22Rv1 (cell line): ENCODE results near the gene ZNF385B.

ENCODE experiments used
- ZFX ChIP-seq: fragments of 450-650 bp; IDR thresholded peaks from 2 replicates; pipeline ENCODE4 v1.6.1; 2017; ENCODE audit warnings: antibody characterized with exemption, borderline replicate concordance
- TF ChIP-seq, protein P1 (sequence below): fragments of 450-650 bp; IDR thresholded peaks from 2 replicates; pipeline ENCODE4 v1.5.1; 2017; ENCODE audit warnings: mild to moderate bottlenecking

DNA sequence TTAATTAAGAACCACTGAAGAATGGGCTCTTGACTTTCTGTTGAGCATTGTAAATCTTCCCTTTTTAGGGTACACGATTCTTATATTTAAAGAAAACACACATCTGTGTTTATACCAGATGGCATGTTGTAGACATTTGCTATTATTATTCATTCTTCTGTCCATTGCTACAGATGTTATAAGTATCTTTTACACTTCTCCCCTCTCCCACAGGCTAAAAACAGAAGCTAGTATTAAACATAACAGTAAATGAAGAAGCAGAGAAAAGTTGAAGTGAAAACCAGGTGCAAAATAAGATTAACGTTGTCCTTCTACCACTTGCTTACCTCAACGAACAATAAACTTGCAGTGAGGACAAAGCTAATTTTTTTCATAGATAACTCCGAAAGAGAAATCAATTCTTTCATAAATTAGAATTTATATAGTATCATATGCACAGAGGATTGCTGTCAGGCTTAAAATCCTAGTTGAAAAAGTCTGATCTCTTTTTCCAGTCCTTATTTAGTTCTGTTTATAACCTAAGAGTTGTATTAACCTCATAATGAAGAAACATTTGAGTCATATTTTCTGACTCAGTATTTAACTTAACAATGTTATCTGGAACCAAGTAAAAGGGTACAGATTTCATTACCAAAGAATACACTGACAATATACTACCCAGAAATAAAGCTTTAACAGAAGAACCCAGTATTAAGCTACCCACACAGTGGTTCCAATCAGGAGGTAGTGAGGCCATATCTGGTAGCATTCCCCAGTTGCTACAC is 16.4 kb upstream of the ZNF385B start:
- TF ChIP-seq, protein P1, sequence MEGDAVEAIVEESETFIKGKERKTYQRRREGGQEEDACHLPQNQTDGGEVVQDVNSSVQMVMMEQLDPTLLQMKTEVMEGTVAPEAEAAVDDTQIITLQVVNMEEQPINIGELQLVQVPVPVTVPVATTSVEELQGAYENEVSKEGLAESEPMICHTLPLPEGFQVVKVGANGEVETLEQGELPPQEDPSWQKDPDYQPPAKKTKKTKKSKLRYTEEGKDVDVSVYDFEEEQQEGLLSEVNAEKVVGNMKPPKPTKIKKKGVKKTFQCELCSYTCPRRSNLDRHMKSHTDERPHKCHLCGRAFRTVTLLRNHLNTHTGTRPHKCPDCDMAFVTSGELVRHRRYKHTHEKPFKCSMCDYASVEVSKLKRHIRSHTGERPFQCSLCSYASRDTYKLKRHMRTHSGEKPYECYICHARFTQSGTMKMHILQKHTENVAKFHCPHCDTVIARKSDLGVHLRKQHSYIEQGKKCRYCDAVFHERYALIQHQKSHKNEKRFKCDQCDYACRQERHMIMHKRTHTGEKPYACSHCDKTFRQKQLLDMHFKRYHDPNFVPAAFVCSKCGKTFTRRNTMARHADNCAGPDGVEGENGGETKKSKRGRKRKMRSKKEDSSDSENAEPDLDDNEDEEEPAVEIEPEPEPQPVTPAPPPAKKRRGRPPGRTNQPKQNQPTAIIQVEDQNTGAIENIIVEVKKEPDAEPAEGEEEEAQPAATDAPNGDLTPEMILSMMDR = no peak
- no peak for TF ChIP-seq ZFX
